Epithelial cell of prostate (primary cell): ENCODE results near the gene GALNTL6.

Source experiments
- DNase-seq: peaks from one replicate; pipeline ENCODE4 v3.0.0-alpha.2; 2011; ENCODE audit warnings: low read depth, low spot score
- H3K27ac ChIP-seq: fragments of 450-650 bp; 2 replicates; pipeline ENCODE4 v1.5.1; 2017; ENCODE audit warnings: mild to moderate bottlenecking

The GALNTL6 gene

DNA sequence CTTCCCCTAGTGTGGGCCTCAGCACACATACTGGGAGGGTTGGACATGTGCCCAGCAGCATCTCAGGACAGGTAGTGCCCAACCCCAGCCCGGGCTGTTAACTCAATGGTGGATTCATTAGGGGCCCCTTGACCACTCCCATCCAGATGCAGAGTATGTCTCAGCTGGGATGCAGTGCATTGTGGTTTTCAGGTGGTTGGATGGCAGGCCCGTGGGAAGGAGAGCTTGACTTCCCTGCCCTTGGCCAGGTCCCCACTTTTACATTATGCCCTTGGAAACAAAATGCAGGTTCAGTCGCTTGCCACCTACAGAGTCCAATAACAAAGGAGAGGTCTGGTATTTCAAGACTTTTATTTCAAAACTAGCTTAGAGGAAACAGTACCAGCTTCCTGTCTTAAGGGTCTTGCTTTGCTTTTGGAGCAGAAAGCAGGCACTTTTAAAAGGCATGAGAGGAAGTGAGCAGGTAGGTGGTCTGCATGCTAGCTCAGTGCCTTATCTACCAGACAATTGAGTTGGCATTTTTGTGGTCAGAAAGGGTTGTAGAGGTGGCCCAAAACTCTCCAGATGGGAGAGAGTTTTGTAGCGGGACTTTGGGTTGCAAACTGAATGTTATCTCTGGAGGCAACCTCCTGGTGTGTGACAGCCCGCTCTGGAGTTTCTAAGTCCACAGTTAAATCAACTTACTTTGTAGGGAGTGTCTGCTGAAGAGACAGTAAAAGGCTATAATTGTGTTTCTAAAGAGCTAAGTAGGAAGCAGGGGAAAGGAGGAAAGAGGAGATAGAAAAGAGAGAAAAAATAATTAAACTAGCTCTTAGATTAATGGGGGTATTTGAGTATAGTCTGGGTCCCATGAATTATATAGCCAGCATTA lies 171.0 kb downstream of the GALNTL6 start:
- no peak for DNase-seq
- no peak overlapping the region for H3K27ac ChIP-seq

DNA sequence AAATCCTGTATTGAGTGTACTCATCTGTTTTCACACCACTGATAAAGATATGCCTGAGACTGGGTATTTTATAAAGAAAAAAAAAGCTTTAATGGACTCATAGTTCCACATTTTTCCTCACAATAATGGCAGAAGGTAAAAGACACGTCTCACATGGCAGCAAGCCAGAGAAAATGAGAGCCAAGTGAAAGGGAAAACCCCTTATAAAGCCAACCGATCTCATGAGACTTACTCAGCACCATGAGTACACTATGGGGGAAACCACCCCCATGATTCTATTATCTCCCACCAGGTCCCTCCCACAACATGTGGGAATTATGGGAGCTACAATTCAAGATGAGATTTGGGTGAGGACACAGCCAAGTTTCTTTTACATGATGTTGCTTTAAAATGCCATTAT lies 171.9 kb downstream of the GALNTL6 start:
- no peak for DNase-seq
- no peak overlapping the region for H3K27ac ChIP-seq

DNA sequence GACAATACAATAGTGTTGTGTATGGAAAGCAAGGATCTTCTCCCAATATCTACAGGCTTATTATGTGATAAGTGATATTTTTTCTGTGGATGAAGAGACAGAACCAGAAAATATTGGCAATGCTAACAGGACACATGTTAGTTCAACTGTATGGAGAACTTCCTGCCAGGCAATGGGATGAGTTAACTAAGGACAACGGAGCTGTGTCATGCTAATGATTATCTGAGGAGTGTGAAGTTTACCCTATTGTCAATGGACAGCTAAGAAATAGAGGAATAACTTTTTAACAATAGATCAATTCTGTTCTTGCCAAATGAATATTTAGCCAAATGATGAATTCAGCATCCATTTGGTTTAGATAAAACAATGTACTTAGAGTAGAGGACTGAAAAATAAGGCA lies 180.0 kb downstream of the GALNTL6 start:
- no peak overlapping the region for H3K27ac ChIP-seq
- no peak for DNase-seq

DNA sequence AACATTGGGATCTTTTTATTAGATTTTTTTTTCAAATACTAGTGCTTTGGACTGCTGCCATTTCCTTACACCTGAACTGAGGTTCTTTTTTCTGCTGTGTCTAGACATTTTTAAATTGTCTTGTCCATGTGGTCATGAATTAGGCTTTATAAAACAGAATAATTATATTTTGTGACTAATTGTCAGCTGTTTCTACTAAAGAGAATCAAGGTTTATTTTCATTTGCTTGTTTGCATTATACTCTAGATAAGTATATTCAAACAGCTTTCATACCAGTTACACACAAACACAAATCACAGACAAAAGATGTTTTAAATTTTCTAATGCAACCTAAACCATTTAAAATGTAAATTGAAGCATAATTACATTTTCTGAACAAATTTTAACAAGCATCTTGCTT lies 194.7 kb downstream of the GALNTL6 start:
- no peak overlapping the region for H3K27ac ChIP-seq
- no peak for DNase-seq

DNA sequence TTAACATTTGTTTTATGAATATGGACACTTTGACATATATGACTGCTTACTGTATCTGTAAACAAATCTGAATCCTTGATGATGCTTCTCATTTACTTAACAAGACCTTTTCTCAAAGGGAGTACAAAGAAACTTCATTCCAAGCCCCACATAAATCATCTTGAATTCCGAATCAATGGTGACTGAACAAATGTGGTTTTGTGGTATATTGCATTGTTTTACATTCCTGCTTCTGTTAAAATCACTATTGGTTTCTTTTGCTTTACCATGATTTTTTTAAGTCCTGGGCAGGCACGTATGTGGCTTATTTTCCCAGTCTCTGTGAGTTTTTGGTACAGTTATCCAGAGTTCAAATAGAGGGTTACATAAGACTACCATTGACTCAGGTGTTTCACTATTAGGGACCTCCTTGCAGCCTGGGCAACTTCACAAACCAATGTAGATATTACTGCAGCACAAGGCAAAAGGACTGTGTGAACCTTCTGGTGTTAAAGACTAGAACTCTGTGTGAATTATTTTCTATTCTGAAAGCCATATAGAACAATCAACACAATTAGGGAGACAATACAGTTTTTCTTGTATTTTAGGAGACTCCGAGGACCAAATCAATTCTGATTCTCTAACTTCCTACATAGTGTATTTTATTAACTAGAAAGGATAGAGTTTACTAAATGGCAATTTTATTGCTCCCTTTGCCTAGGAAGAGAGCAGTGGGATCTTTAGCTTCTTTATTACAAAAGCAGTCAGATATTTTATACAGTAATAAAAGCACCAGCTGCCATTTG lies 196.4 kb downstream of the GALNTL6 start:
- H3K27ac ChIP-seq: no peak overlapping the region
- no peak for DNase-seq

DNA sequence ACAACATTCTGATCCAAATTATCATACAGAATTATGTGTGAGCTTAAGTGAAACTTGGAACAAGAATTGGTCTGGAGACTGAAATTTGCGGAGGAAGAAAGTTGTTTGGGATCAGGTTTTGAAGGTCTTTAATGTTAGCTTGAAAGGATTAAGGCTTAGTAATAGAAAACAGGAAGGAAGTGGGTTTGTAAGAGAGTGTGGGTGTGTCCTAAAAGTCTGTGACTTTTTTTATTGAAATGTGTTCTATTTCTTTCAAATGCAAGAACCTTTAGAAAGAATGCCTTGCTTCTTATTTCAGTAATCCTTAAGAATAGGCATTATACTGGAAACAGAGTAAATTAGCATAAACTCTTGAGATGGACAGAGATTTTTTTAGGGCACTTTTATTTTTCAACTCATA lies 198.0 kb downstream of the GALNTL6 start:
- no peak overlapping the region for H3K27ac ChIP-seq

DNA sequence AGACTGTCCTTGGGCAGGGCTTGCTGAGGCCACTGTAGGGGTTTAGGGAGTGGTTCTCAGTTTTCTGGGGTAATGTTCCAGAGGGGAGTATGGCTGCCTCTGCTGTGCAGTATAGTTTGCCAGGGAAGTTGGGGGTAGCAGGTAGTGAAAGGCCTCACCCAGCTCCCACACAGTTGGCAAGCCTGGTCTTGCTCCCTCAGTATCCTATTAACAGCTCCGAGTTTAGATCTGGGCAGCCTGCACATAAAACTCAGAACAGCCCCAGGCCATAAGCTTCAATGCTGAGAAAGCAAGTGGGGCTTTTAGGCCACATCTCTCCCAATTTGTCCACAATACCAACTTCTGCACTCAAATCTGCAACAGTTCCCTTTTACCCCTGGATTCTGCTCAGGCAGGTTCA lies 205.2 kb downstream of the GALNTL6 start:
- H3K27ac ChIP-seq: no peak overlapping the region

More for the DNA sequence above, 198.0 kb downstream of the GALNTL6 start:
- DNase-seq: no peak

DNA sequence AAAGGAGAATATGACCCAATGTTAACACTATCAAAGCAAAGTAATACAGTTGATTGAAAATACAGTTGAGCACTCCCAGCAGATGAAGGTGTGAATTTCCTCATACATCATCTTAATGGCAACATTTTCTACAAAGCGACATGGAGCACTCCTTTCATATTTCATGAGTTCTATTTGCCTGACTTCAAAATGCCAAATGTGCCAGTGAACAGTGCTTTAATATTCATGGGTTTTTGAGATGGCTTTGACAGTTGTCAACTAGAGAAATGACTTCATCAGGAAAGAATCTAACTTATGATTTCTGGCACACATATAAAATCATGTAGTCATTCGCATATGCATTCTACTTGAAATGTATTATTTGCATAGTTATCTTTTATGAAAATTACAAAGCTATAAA lies 222.4 kb downstream of the GALNTL6 start:
- H3K27ac ChIP-seq: no peak overlapping the region
- DNase-seq: no peak

More for the DNA sequence above, 205.2 kb downstream of the GALNTL6 start:
- no peak for DNase-seq

DNA sequence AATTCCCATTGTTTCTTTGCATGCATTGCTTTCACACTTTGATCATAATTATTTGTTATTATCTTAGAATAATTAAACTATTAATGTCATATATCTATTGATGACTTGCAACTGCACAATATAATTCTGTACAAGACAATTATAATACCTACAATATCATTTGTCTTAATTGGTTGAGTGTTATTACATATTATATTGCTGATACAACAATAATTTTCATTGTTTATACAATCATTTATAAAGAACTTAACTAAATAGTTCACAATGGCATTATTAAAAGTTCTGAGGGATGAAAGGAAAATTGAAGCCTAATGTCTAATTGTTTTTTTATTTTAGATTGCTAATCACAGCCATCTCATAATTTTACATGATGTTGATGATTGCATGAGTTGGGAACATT lies 227.6 kb downstream of the GALNTL6 start:
- no peak overlapping the region for H3K27ac ChIP-seq
- DNase-seq: no peak

DNA sequence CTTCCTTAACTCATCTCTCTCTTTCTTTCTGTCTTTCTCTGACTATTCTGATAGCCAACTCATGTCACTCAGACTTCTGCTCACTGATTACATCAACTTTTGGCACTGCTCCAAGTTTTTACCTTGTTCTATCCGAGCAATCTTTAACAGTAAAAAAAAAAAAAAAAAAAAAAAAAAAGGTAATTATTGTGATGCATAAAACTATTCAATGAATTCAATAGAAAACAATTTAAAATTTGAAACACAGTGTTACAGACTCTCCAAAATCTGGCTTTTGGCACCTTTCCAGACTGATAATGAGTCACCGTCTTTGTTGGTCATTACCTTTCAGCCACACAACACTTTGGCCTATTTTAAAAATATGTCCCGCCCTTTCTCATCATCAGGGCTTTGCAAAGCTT lies 229.5 kb downstream of the GALNTL6 start:
- H3K27ac ChIP-seq: no peak overlapping the region
- no peak for DNase-seq

DNA sequence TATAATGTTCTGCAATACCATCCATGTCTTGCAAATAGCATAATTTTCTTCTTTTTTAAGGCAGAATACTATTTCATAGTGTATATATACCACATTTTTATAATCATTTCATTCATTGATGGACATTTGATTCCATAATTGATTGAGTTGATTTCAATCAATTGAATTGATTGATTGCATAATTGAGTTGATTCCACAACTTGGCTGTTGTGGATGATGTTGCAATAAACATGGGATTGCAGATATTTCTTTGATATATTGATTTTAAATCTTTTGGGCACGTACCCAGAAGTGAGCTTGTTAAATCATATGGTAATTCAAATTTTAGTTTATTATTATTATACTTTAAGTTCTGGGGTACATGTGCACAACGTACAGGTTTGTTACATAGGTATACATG lies 232.8 kb downstream of the GALNTL6 start:
- no peak for DNase-seq

DNA sequence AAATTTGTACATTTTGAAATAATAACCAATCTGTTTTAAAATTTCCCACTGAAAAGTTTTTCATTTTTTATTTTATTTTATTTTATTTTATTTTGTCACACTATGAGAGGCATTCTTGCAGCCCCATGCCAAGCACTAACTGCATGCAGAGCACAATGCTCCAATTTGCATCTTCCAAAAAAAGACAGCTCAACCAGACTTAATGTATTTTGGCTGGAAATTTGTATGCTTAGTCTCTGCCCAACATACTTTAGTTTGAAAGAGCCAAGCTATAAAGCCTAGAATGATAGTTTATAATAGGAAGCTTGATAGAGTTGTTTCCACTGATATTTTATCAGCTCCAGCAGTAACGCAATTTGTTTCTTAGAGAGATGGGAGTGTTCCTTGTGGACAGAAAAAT lies 235.5 kb downstream of the GALNTL6 start:
- no peak overlapping the region for H3K27ac ChIP-seq
- DNase-seq: no peak

More for the DNA sequence above, 232.8 kb downstream of the GALNTL6 start:
- no peak overlapping the region for H3K27ac ChIP-seq

DNA sequence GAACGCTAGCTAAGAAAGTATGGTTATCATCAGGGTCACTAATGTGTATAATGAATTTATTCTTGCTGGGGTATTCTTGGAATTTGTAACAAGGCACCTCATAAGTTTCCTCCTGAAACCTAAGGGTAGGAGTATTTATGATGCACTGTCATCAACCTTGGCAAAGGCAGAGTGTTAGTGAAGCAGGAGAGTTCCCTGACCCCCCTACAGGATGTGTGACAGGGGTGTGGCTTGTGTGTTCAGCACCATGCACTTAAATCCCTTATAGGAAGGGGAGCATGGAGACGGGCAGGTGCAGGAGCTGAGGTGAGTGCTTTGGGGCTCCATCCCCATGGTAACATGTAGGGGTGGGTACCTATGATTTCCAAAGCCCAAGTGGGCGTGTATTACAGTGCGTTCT lies 237.7 kb downstream of the GALNTL6 start:
- no peak overlapping the region for H3K27ac ChIP-seq
- no peak for DNase-seq

DNA sequence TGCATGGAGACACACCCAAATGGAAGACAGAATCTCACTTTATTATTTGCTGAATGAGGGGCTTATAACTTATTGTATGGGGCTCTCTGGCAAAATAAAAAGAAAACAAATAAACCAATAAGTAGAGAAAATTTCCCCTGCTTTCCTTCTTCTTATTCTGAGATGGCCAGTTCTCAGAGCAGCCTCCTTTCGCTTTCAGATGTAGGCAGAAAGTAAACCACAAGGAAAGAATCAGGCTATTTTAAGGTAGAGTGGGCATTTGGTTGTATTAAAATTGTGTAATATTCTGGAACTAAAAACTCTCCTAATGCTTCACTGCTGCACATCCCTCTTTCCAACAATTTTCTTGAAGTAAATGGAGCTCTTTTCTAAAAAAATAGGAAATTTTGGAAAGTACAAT lies 241.8 kb downstream of the GALNTL6 start:
- no peak overlapping the region for H3K27ac ChIP-seq
- DNase-seq: no peak

DNA sequence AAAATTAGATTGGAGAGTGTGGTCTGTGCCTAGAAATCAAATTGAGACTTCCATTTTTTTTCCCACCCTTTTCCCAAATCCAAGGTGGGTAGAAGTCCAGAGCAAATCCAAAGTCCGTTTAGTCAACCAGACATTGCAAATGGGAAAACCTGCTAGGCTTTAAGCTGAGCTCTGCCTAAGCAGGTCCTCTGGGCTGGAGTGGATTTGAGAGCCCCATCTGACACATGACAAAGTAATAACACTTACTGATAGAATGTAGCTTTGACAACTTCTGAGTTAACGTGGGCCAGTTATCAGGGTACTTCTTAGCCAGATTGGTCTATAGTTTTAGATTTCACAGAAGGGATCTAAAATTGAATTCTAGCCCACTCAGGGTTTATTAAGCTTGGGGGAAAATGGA lies 242.3 kb downstream of the GALNTL6 start:
- no peak overlapping the region for H3K27ac ChIP-seq
- no peak for DNase-seq

DNA sequence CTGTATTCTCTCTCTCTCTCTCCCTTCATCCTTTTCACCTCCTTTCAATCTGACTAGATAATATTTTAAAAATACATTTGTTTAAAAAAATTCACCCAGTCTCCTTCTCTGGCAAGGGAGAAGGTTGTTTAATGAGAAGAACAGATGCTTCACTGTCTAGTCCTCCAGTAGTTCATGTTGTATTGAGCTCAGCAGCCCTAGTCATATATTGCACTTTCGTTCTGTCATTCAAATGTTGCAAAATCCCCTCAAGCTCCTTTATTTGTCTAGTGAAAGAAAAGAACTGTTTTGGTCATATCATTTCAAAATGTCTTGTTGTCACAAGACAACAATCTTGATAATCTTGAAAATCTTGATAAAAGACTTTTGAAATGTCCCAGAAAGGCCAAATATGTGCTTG lies 248.0 kb downstream of the GALNTL6 start:
- no peak for DNase-seq
- H3K27ac ChIP-seq: no peak overlapping the region

DNA sequence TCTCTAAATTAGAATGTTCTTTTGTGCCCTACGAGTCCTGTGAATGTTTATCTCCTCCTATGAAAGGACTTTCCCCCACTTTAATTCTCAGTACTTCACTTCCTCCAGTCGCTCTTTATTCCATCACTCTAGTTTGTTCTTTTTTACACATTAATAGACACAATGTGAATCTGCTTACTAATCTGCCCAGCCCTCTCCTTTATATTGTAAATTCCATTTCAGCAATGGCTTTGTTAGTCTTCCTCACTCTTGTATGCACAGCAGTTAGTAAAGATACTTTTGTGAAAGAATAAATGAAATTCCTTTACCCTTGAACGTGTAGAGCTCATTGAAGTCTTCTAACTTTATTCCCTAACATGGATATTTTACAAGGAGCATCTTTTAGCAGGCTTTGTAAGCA lies 255.3 kb downstream of the GALNTL6 start:
- no peak overlapping the region for H3K27ac ChIP-seq
- DNase-seq: no peak

DNA sequence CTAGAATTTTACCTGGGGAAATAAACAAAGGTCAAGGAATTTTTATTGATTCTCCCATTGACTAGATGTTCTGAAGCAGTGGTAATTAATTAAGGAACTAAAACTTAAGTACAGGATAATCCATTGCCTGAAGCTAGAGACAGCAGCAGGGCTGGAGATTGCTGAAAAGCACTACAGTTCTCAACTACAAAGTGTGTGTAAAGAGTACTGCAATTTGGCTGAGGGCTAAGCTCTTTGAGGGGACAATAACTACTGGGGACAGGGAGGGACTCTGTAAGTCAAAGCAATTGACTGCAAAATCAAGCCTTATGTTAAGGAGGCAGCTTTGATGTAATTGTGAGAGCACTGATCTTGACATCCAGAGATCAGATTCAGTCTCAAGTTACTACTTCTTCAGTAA lies 260.4 kb downstream of the GALNTL6 start:
- no peak overlapping the region for H3K27ac ChIP-seq
- no peak for DNase-seq

DNA sequence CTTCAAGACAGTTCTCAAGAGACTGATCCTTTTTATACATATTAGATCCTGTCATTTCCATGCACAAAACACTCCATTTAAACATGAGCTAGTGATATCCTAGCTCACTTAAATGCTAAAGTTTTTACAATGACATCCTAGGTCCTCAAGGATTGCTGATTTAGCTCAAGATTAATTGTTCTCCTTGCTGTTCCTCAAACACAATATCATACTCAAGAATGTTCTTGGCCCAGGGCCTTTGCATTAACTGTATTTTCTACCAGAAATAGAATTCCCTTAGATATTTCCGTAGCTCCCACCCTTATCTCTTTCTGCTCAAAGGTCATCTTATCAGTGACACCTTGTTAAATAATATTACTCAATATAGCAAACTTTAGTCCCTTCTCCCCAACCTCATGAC lies 270.1 kb downstream of the GALNTL6 start:
- no peak for DNase-seq
- no peak overlapping the region for H3K27ac ChIP-seq

DNA sequence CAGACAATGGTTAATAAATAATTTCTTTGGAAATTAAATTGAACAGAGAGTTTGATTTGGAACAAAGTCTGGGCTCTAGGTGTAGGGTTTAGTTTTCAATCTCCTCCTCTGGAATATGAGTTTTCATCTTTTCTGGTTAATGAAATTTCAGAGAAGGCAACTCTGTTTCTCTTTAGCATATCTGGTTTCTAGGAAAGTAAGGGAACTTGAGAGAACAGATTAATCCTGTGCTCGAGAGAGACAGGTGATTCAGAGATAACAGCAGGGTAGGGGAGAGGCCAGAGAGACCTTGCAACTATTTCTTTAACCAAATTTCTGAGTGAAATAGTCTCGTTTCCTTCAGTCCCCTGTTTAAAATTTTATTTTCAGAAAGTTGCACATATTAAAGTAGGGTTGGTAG lies 275.4 kb downstream of the GALNTL6 start:
- H3K27ac ChIP-seq: no peak overlapping the region
- no peak for DNase-seq

DNA sequence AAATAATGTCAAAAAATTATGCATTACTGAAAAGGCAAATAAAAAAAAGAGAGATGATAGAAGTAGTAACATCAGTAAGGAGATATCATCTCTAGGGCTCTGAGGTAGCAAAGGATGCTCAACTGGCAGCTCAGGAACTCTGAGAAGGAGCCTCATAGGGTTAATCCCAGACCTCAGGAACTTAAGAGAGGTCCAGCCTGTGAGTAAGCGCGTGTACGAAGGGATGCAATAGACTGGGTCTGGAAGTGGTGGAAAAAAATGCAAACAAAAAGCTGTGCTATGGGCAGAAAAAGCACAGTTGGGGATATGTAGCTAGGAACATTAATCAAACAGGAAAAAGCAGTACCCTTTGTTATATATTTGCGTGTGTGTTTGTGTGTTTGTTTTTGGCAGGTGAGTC lies 282.0 kb downstream of the GALNTL6 start:
- DNase-seq: no peak
- H3K27ac ChIP-seq: no peak overlapping the region

DNA sequence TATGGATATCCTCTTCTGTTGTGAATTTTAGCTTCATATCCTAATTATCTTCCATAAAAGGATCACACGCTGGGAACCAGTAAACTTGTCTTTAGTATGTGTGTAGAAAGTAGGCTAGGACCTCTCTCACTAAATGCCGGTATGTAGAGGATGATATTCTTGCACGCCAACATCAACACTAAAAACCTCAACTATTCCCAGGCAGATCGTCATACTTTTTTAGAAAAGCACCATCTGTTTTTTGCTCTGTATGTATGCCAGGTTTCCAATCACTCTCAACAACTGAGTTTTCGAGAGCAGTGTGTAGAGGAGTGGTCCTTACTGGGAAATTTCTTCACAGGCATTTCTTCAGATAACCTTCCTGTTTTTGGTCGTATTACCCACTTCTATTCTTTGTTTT lies 283.6 kb downstream of the GALNTL6 start:
- DNase-seq: no peak
- H3K27ac ChIP-seq: no peak overlapping the region
